ENCODE results near the gene CCS. TPM values are rescaled to one million over a fixed set of nuclear protein-coding genes. Genes with fewer than 3 reads are reported as not detected.
"Not testable (repeated sequence)": the region's sequence is repeated elsewhere in the genome, so short reads cannot be mapped to it uniquely, and the experiment has no call there.

CCS gene
- polyA plus RNA-seq, 1 experiment, result 36.4 TPM

DNA sequence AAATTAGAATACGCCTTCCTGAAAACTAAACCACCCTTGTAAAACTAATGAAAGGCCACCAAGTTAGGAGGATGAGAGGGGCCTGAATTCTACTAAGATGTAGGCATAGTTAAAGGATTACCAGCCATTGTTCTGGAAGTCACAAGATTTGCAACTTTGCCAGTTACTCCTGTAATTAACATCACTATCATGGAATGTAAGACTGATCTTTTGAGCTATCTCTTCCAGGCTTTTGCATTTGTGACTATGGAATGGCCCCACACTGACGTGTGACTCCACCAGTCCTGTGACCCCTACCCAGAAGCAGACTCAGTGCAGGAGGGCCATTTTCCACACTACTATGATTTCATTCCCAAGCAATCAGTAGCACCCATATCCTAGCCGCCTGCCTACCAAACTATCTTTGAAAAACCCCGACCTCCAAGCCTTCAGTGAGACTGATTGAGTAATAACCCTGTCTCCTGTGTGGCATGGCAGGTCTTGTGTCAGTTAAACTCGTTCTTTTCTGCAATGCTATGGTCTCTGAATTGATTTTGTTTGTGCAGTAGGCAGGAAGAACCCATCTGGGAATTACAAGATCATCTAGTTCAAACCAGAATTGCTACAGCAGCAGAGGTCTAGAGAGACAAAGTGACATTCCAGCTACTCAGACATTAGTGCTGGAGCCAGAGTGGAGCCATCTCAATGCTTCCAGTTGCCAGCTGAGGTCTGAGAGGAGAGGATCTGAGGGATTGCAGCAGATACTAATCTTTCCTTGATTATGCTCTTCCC is 22.7 kb upstream of the CCS start:
- POLR2A ChIA-PET, result no interaction called here
- no peak for DNase-seq (ENCODE audit: low read depth)
- H3K27me3 ChIP-seq (ENCODE audit: control insufficient read depth, insufficient read depth, low read length), result no peaks in the 10 kb centered on the region
- TF ChIP-seq, protein P1, sequence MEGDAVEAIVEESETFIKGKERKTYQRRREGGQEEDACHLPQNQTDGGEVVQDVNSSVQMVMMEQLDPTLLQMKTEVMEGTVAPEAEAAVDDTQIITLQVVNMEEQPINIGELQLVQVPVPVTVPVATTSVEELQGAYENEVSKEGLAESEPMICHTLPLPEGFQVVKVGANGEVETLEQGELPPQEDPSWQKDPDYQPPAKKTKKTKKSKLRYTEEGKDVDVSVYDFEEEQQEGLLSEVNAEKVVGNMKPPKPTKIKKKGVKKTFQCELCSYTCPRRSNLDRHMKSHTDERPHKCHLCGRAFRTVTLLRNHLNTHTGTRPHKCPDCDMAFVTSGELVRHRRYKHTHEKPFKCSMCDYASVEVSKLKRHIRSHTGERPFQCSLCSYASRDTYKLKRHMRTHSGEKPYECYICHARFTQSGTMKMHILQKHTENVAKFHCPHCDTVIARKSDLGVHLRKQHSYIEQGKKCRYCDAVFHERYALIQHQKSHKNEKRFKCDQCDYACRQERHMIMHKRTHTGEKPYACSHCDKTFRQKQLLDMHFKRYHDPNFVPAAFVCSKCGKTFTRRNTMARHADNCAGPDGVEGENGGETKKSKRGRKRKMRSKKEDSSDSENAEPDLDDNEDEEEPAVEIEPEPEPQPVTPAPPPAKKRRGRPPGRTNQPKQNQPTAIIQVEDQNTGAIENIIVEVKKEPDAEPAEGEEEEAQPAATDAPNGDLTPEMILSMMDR (IDR thresholded peaks at IDR 0.05; ENCODE audit: insufficient read depth, low read depth, low read length), result no peak
- no peak overlapping the region for H3K4me3 ChIP-seq (ENCODE audit: low read depth, low read length)
- CTCF ChIA-PET, result interaction anchor here (1.7 to 3.3 kb wide), 3 partner anchors 8 to 111 kb away, joined by 5 to 18 read pairs (median 11); partner anchors contain the start of gene RBM4B
- H3K36me3 ChIP-seq (ENCODE audit: control insufficient read depth, insufficient read depth, low read length), result peaks cover 3% of the 10 kb centered on the region

DNA sequence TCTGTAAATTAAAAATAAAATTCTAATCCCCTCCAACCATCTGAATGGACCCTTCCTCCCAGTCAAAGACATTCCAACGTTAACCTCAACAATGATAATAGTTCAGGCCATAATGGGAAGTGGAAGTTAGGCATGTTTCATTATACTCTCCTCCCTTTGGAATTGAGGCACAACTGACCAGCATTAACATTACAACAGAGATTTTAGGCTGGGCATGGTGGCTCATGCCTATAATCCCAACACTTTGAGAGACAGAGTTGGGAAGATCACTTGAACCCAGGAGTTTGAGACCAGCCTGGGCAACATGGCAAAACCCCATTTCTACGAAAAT is 22.2 kb upstream of the CCS start:
- H3K27me3 ChIP-seq (ENCODE audit: control insufficient read depth, insufficient read depth, low read length), result no peaks in the 10 kb centered on the region
- H3K36me3 ChIP-seq (ENCODE audit: control insufficient read depth, insufficient read depth, low read length), result peaks cover 1% of the 10 kb centered on the region; the same call in 1 of the 2 replicates
- H3K4me3 ChIP-seq (ENCODE audit: low read depth, low read length), result no peak overlapping the region
- TF ChIP-seq, protein P1 (IDR thresholded peaks at IDR 0.05; ENCODE audit: insufficient read depth, low read depth, low read length), result no peak
- ChIA-PET POLR2A (no interaction called here), CTCF (no interaction called here)
- DNase-seq (ENCODE audit: low read depth), result no peak

DNA sequence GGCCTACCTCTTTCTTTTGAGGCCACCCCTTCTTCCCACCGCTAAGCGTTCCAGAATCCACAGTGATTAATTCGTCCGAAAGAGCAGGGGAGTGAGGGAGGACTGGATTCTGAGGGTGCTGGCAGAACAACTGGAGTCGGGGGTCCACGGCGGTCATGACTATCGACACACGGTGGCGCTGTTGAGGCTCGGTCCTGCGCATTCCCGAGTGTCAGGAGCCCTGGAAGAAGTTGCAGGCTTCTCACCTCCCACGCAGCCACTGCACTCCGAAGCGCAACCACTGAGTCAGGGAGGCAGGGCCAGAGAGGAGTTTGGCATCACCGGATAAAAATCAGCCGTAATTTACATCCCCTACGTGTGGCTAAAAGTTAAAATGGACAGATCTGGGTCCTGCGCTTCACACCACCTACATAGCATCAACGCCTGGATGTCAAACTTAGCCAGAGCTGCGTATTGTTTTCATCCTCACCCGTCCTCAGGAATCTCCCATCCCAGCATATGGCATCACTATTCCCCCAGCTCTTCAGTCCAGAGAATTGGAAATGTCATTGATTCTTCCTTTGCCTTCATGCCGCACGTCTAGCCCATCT is 13.9 kb upstream of the CCS start:
- Histone ChIP-seq H3K27me3 (ENCODE audit: control insufficient read depth, insufficient read depth, low read length) (peaks cover 2% of the 10 kb centered on the region; the same call in 1 of the 2 replicates), H3K4me3 (ENCODE audit: low read depth, low read length) (no peak overlapping the region), H3K36me3 (ENCODE audit: control insufficient read depth, insufficient read depth, low read length) (no peaks in the 10 kb centered on the region)
- CTCF ChIA-PET, result interaction anchor here (0.5 to 3.3 kb wide), 13 partner anchors 10 to 218 kb away, joined by 3 to 67 read pairs (median 3); partner anchors contain the start of genes CTSF and RBM4B
- TF ChIP-seq, protein P1 (IDR thresholded peaks at IDR 0.05; ENCODE audit: insufficient read depth, low read depth, low read length), result peak; percentile 86
- DNase-seq (ENCODE audit: low read depth), result no peak
- POLR2A ChIA-PET, result no interaction called here

DNA sequence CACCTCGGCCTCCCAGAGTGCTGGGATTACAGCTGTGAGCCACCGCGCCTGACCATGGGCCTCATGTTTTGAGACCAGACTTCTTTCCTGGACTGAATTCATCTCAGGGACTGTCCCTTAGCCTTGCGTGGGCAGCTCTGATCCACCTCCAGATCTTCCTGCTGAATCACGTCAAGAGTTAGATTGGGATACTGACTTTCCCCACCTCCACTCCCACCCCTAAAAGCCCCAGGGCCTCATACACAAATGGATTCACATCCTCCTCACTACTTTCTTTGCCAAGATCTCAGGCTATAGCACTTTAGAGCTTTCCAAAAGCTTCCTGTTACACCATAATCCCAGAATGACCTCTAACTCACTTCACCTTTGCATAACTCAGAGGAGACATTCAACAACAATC is 12.2 kb upstream of the CCS start:
- Histone ChIP-seq H3K36me3 (ENCODE audit: control insufficient read depth, insufficient read depth, low read length) (no peaks in the 10 kb centered on the region), H3K27me3 (ENCODE audit: control insufficient read depth, insufficient read depth, low read length) (peaks cover 2% of the 10 kb centered on the region; the same call in 1 of the 2 replicates), H3K4me3 (ENCODE audit: low read depth, low read length) (no peak overlapping the region)
- ChIA-PET POLR2A (no interaction called here), CTCF (interaction anchor here (1.1 to 2.9 kb wide), 4 partner anchors 10 to 97 kb away, joined by 3 to 12 read pairs (median 6); partner anchors contain the start of genes CCDC87, CCS and RBM4B)
- no peak for DNase-seq (ENCODE audit: low read depth)
- TF ChIP-seq, protein P1 (IDR thresholded peaks at IDR 0.05; ENCODE audit: insufficient read depth, low read depth, low read length), result no peak

DNA sequence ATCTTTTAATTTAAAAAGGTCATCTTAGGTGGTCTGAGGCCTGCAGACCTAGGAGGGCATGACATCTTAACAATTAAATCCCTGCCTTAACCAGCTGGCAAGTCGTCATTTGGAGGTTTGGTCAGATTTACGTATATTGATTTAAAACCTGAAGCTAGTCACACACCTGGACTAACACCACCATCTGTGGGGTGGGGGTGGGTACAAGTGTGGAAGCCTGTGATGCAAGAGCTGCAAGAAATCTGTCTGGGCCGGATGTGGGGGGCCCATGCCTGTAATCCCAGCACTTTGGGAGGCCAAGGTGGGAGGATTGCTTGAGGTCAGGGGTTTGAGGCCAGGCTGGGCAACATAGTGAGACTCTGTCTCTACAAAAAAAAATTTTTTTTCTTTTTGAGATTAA is 11.7 kb upstream of the CCS start:
- TF ChIP-seq, protein P1 (IDR thresholded peaks at IDR 0.05; ENCODE audit: insufficient read depth, low read depth, low read length), result no peak
- no peak for DNase-seq (ENCODE audit: low read depth)
- peaks cover 2% of the 10 kb centered on the region; the same call in 1 of the 2 replicates for H3K27me3 ChIP-seq (ENCODE audit: control insufficient read depth, insufficient read depth, low read length)
- H3K4me3 ChIP-seq (ENCODE audit: low read depth, low read length), result no peak overlapping the region
- CTCF ChIA-PET, result interaction anchor here (1.1 to 2.9 kb wide), 4 partner anchors 9 to 97 kb away, joined by 3 to 12 read pairs (median 6); partner anchors contain the start of genes CCDC87, CCS and RBM4B
- POLR2A ChIA-PET, result no interaction called here
- no peaks in the 10 kb centered on the region for H3K36me3 ChIP-seq (ENCODE audit: control insufficient read depth, insufficient read depth, low read length)

DNA sequence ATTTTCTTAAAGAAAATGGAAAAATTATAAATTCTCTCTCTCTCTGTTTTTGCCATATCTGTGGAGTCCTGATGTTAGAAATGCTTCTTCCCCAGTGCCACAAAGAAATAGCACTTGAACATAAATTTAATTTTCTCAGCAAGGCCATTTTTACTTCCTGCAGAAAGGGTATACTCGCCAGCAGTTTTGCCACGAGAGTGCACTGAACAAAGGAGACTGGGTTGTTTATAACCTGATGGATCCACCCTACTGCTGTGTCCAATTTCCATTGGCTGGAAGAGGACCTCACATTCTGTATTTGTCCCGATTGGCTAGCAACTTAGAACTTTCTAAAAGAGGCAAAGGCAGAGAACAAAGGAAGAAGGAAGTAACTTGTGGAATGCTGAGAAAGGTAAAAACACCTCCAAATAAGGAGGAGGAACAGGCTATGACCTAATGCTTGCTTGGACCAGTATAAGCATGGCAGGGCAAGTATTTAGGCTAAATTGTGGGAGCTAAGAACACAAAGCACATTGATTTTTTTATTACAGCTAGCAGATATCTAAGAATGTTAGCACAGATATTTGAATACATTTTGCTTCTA is 10.3 kb upstream of the CCS start:
- H3K36me3 ChIP-seq (ENCODE audit: control insufficient read depth, insufficient read depth, low read length); POLR2A ChIA-PET; H3K27me3 ChIP-seq (ENCODE audit: control insufficient read depth, insufficient read depth, low read length); DNase-seq (ENCODE audit: low read depth); H3K4me3 ChIP-seq (ENCODE audit: low read depth, low read length): not testable (repeated sequence)
- CTCF ChIA-PET, result interaction anchor here (2.9 kb wide), 1 partner anchor 95 kb away, joined by 12 read pairs; the partner anchor contains the start of gene RBM4B

DNA sequence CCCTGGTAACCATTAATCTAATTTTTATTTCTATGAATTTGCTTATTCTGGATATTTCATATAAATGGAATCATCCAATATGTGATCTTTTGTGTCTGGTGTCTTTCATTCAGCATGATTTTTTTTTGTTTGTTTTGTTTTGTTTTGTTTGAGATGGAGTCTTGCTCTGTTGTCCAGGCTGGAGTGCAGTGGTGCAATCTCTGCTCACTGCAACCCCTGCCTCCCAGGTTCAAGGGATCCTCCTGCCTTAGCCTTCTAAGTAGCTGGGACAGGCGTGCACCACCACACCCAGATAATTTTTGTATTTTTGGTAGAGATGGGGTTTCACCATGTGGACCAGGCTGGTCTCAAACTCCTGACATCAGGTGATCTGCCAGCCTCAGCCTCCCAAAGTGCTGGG is 7.5 kb upstream of the CCS start:
- H3K4me3 ChIP-seq (ENCODE audit: low read depth, low read length); H3K36me3 ChIP-seq (ENCODE audit: control insufficient read depth, insufficient read depth, low read length); H3K27me3 ChIP-seq (ENCODE audit: control insufficient read depth, insufficient read depth, low read length); POLR2A ChIA-PET; DNase-seq (ENCODE audit: low read depth): not testable (repeated sequence)
- CTCF ChIA-PET, result interaction anchor here (0.6 kb wide), 1 partner anchor 70 kb away, joined by 3 read pairs; no protein-coding TSS in a partner anchor
